Erythroblast (primary cell): ENCODE data around the gene ATP6V1G3.

Source experiments
- GATA1 ChIP-seq: IDR thresholded peaks from 2 replicates; pipeline ENCODE4 v1.6.1; 2011; ENCODE audit warnings: low read depth, mild to moderate bottlenecking, control low read depth, low read length, moderate library complexity
- POLR2A ChIP-seq: IDR thresholded peaks from 2 replicates; pipeline ENCODE4 v1.6.1; 2011; ENCODE audit warnings: mild to moderate bottlenecking, low read length

DNA sequence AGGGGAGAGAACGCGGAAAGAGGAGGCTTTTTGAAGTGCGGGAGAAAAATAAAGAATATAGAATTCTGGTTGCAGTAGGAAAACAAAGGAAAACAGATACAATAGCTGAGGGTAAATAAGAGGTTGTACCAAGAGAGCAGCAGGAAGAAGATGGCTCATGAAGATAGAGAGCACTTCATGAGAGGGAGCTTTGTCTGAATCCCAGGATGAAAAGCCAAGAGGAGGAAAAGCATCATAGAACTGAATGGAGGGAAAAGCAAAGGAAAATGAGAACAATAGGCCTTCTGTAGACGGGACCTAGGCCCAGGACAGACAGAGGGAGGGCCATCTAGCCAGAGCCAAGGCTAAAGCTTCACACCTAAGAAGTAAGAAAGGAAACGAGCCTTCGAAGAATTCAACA lies 49.5 kb downstream of the ATP6V1G3 start:
- TF ChIP-seq POLR2A, result no peak
- no peak for TF ChIP-seq GATA1
